Heart left ventricle (tissue), 16 donors: ENCODE measurements around the gene SCN9A. TPM values are rescaled to one million over a fixed set of nuclear protein-coding genes. Genes with fewer than 3 reads are reported as not detected.

ENCODE experiments used
- ATAC-seq, 4 donors: fragments of 200-7000 bp; cut with Tn5 transposase; one replicate each; pipeline ENCODE4 v1.9.1; 2020 to 2022; ENCODE audit warnings: moderate library complexity in 4 of 4, mild to moderate bottlenecking in 3 of 4, moderate number of reproducible peaks in 1 of 4
- DNase-seq, 5 donors: peaks; one replicate each; pipeline ENCODE4 v3.0.0-alpha.2; 2020
- H3K27ac ChIP-seq, 12 donors: fragments of 200-600 bp; sonication (generic) in 4 of 12; one replicate each; pipeline versions ENCODE4 v1.5.0 to v1.8.0; 2016 to 2022; ENCODE audit warnings: mild to moderate bottlenecking in 2 of 12
- H3K27me3 ChIP-seq, 9 donors: fragments of 200-600 bp; sonication (generic) in 2 of 9; one replicate each; pipeline versions ENCODE4 v1.5.1 to v1.8.0; 2016 to 2022; ENCODE audit warnings: mild to moderate bottlenecking in 3 of 9
- H3K36me3 ChIP-seq, 9 donors: fragments of 200-600 bp; sonication (generic) in 2 of 9; one replicate each; pipeline versions ENCODE4 v1.5.0 to v1.8.0; 2018 to 2022; ENCODE audit warnings: mild to moderate bottlenecking in 2 of 9
- H3K4me1 ChIP-seq, 12 donors: fragments of 200-600 bp; sonication (generic) in 4 of 12; one replicate each; pipeline versions ENCODE4 v1.5.0 to v1.8.0; 2016 to 2022; ENCODE audit warnings: mild to moderate bottlenecking in 3 of 12
- H3K4me3 ChIP-seq, 12 donors: fragments of 200-600 bp; sonication (generic) in 4 of 12; one replicate each; pipeline versions ENCODE4 v1.5.0 to v1.8.0; 2017 to 2022; ENCODE audit warnings: mild to moderate bottlenecking in 9 of 12, moderate library complexity in 4 of 12
- H3K9me3 ChIP-seq, 12 donors: fragments of 200-600 bp; sonication (generic) in 4 of 12; one replicate each; pipeline versions ENCODE4 v1.5.0 to v1.8.0; 2016 to 2022; ENCODE audit warnings: mild to moderate bottlenecking in 1 of 12
- POLR2A ChIP-seq, 2 donors: fragments of 450-650 bp; IDR thresholded peaks; one replicate each; pipeline ENCODE4 v1.6.1; 2017; ENCODE audit warnings: antibody characterized with exemption in 2 of 2, mild to moderate bottlenecking in 2 of 2, moderate library complexity in 2 of 2
- whole genome bisulfite sequencing, 4 donors: extraction: QIAGEN DNeasy Blood & Tissue Kit in 2 of 4; methylation state at CpG; one replicate each; pipeline versions ENCODE4 v1.1.5 to v1.1.7; 2013 to 2018; 5-methylcytosine and 5-hydroxymethylcytosine counted together
- intact Hi-C, 10 donors: fragments of 100-400 bp; cut with DNase I; formaldehyde crosslinking; loops; one replicate each; pipeline versions ENCODE4 v1.11.1 to v1.14.2; 2022
- polyA plus RNA-seq, 2 donors: library from polyadenylated mRNA; stranded (reverse); fragments of 200-250 nt; gene quantifications; one replicate each; pipeline ENCODE4 v1.2.3, GENCODE V29; 2013
- total RNA-seq, 9 donors: library from RNA; depleted of rRNA in 2 of 9; stranded (reverse); fragments of >200 nt in 2 of 9; fragmentation: NEBNext Ultra II Directional in 3 of 9; extraction: Animal tissue kit (Norgen Biotek cat#: 25700) in 3 of 9; gene quantifications; one replicate each; pipeline versions ENCODE4 v1.1.0 to v1.2.4, GENCODE V29; 2016 to 2023
- TF ChIP-seq, protein P1 (sequence below), 12 donors: fragments of 200-600 bp; sonication (generic) in 4 of 12; IDR thresholded peaks; one replicate each; pipeline versions ENCODE4 v1.5.0 to v1.8.0; 2018 to 2022; ENCODE audit warnings: antibody characterized with exemption in 12 of 12, mild to moderate bottlenecking in 5 of 12
- donor health status: ischemic (EF 13 %, LVEDD 7.1; RV severe dilation, severe dysfunction).
- donor health status: healthy with polysubstance abuse.
- donor health status: DM: no; HTN: yes; CAD: no.
- donor health status: DM: no; HTN: no; CAD: no.
- donor health status: ischemic (EF 25% LVEDD 6.9; RV normal size, moderate dysfunction).
- donor health status: ischemic (EF 25% LVEDD 5.7; RV mildly dilated, moderate dysfunction).
- donor health status: healthy.
- donor health status: DM: yes; HTN: yes; CAD: no.
- donor health status: ischemic (EF 35%, LVEDD 5.7; RV mildly dilated, moderate dysfunction).
- donor health status: nonischemic (EF 11% LVEDD 7.7; RV severe dilation, severe dysfunction).
- donor health status: DM: yes; HTN: yes; CAD: no.
- donor health status: PGD.
- donor health status: ischemic (EF 29% LVEDD 5.4; RV normal size, mild dysfunction).
- donor health status: nonischemic (EF 23%, LVEDD 6.1; RV moderate dilation, normal function).

The SCN9A gene
- total and polyA plus RNA-seq, 11 donors: 0.08 to 3.2 (median 0.99) TPM

GRCh38 chr2:166335284-166335683 lies 40.5 kb downstream of the SCN9A start:
- DNase-seq: no peak
- Histone ChIP-seq H3K4me1 (no peaks in the 10 kb centered on the region), H3K36me3 (no peaks in the 10 kb centered on the region), H3K4me3 (no peak overlapping the region), H3K27ac (no peak overlapping the region), H3K27me3 (no peaks in the 10 kb centered on the region), H3K9me3 (no peaks in the 10 kb centered on the region)
- no peak for ATAC-seq
- no peak for TF ChIP-seq POLR2A (IDR thresholded peaks at IDR 0.05)
- TF ChIP-seq, protein P1, sequence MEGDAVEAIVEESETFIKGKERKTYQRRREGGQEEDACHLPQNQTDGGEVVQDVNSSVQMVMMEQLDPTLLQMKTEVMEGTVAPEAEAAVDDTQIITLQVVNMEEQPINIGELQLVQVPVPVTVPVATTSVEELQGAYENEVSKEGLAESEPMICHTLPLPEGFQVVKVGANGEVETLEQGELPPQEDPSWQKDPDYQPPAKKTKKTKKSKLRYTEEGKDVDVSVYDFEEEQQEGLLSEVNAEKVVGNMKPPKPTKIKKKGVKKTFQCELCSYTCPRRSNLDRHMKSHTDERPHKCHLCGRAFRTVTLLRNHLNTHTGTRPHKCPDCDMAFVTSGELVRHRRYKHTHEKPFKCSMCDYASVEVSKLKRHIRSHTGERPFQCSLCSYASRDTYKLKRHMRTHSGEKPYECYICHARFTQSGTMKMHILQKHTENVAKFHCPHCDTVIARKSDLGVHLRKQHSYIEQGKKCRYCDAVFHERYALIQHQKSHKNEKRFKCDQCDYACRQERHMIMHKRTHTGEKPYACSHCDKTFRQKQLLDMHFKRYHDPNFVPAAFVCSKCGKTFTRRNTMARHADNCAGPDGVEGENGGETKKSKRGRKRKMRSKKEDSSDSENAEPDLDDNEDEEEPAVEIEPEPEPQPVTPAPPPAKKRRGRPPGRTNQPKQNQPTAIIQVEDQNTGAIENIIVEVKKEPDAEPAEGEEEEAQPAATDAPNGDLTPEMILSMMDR (IDR thresholded peaks at IDR 0.05): no peak
- intact Hi-C loops: no loop called here
- WGBS, 4 donors: 30 to 35% (median 31%) methylated on average over 3 of the region's 3 CpGs

- intact Hi-C loops: no loop called here
- ATAC-seq (no peak), DNase-seq (no peak)
- H3K4me3 ChIP-seq: no peak overlapping the region
- H3K4me1 ChIP-seq: no peaks in the 10 kb centered on the region
- H3K27me3 ChIP-seq: no peaks in the 10 kb centered on the region
- no peak overlapping the region for H3K27ac ChIP-seq
- H3K36me3 ChIP-seq: no peaks in the 10 kb centered on the region
- TF ChIP-seq POLR2A (IDR thresholded peaks at IDR 0.05): no peak
- TF ChIP-seq, protein P1 (IDR thresholded peaks at IDR 0.05): no peak
- H3K9me3 ChIP-seq: no peaks in the 10 kb centered on the region
These were observed 40.9 kb downstream of the SCN9A start for GRCh38 chr2:166334805-166335204.

- no peaks in the 10 kb centered on the region for H3K27me3 ChIP-seq
- 69 to 83% (median 79%) methylated on average over 2 of the region's 2 CpGs for WGBS, 4 donors
- intact Hi-C loops: no loop called here
- no peaks in the 10 kb centered on the region for H3K36me3 ChIP-seq
- H3K4me3 ChIP-seq: no peak overlapping the region
- TF ChIP-seq POLR2A (IDR thresholded peaks at IDR 0.05): no peak
- TF ChIP-seq, protein P1 (IDR thresholded peaks at IDR 0.05): no peak
- ATAC-seq: no peak
- no peak overlapping the region for H3K27ac ChIP-seq
- no peaks in the 10 kb centered on the region for H3K4me1 ChIP-seq
- no peak for DNase-seq
- no peaks in the 10 kb centered on the region for H3K9me3 ChIP-seq
These were observed 41.9 kb downstream of the SCN9A start for GRCh38 chr2:166333801-166334200.

- DNase-seq (no peak), ATAC-seq (no peak)
- H3K27me3 ChIP-seq: no peaks in the 10 kb centered on the region
- H3K27ac ChIP-seq: no peak overlapping the region
- no peaks in the 10 kb centered on the region for H3K4me1 ChIP-seq
- no peaks in the 10 kb centered on the region for H3K9me3 ChIP-seq
- intact Hi-C loops: no loop called here
- TF ChIP-seq POLR2A (IDR thresholded peaks at IDR 0.05): no peak
- TF ChIP-seq, protein P1 (IDR thresholded peaks at IDR 0.05): no peak
- H3K4me3 ChIP-seq: no peak overlapping the region
- no peaks in the 10 kb centered on the region for H3K36me3 ChIP-seq
These were observed 43.6 kb downstream of the SCN9A start for GRCh38 chr2:166332106-166332505.
